GM21529 (cell line): ENCODE data around the gene UNC5A.
"Not testable (repeated sequence)": the region's sequence is repeated elsewhere in the genome, so short reads cannot be mapped to it uniquely, and the experiment has no call there.

Experiments used
- ATAC-seq: cut with Tn5 transposase; IDR thresholded peaks from one replicate; pipeline ENCODE4 v1.9.1; 2021; ENCODE audit not compliant: unreplicated experiment

The UNC5A gene

GRCh38 chr5:176862330-176862995 lies 52.1 kb downstream of the UNC5A start:
- ATAC-seq, result no peak

- no peak for ATAC-seq
These were observed 52.8 kb downstream of the UNC5A start for GRCh38 chr5:176863041-176863764.

- no peak for ATAC-seq
These were observed 53.4 kb downstream of the UNC5A start for GRCh38 chr5:176863765-176864098.

- ATAC-seq, result no peak
These were observed 54.4 kb downstream of the UNC5A start for GRCh38 chr5:176864755-176865154.

- no peak for ATAC-seq
These were observed 55.6 kb downstream of the UNC5A start for GRCh38 chr5:176865964-176866363.

GRCh38 chr5:176866707-176867310 lies 56.5 kb downstream of the UNC5A start:
- ATAC-seq, result no peak

GRCh38 chr5:176868126-176868525 lies 57.8 kb downstream of the UNC5A start:
- no peak for ATAC-seq

- ATAC-seq, result no peak
These were observed 58.4 kb downstream of the UNC5A start for GRCh38 chr5:176868731-176869130.

GRCh38 chr5:176869501-176870109 lies 59.2 kb downstream of the UNC5A start:
- ATAC-seq, result no peak

GRCh38 chr5:176870110-176870591 lies 59.8 kb downstream of the UNC5A start:
- no peak for ATAC-seq

- ATAC-seq, result not testable (repeated sequence)
These were observed 60.3 kb downstream of the UNC5A start for GRCh38 chr5:176870644-176871043.

- not testable (repeated sequence) for ATAC-seq
These were observed 62.2 kb downstream of the UNC5A start for GRCh38 chr5:176872586-176872985.

- not testable (repeated sequence) for ATAC-seq
These were observed 62.7 kb downstream of the UNC5A start for GRCh38 chr5:176873011-176873410.

GRCh38 chr5:176873541-176874172 lies 63.3 kb downstream of the UNC5A start:
- ATAC-seq, result no peak

- no peak for ATAC-seq
These were observed 63.9 kb downstream of the UNC5A start for GRCh38 chr5:176874198-176874780.

GRCh38 chr5:176875014-176875550 lies 64.7 kb downstream of the UNC5A start:
- no peak for ATAC-seq

- no peak for ATAC-seq
These were observed 65.6 kb downstream of the UNC5A start for GRCh38 chr5:176875783-176876505.

GRCh38 chr5:176876506-176877431 lies 66.4 kb downstream of the UNC5A start:
- no peak for ATAC-seq

GRCh38 chr5:176877793-176878331 lies 67.5 kb downstream of the UNC5A start:
- no peak for ATAC-seq
